Mesodermal cell (in vitro differentiated cells): ENCODE data around the gene LIX1L.
"Not testable (repeated sequence)": the region's sequence is repeated elsewhere in the genome, so short reads cannot be mapped to it uniquely, and the experiment has no call there.

Experiments used
- H3K27ac ChIP-seq: 2 replicates; pipeline ENCODE4 v1.7.0; 2013; ENCODE audit warnings: mild to moderate bottlenecking, low read depth, low read length, moderate library complexity; ENCODE audit not compliant: severe bottlenecking
- H3K36me3 ChIP-seq: 2 replicates; pipeline ENCODE4 v1.7.1; 2013; ENCODE audit warnings: mild to moderate bottlenecking, low read length, moderate library complexity; ENCODE audit not compliant: control insufficient read depth, insufficient read depth
- H3K4me1 ChIP-seq: one replicate; pipeline ENCODE4 v1.7.1; 2013; ENCODE audit warnings: mild to moderate bottlenecking, low read length; ENCODE audit not compliant: insufficient read depth, control insufficient read depth, poor library complexity, severe bottlenecking
- H3K4me3 ChIP-seq: 2 replicates; pipeline ENCODE4 v1.7.0; 2013; ENCODE audit warnings: low read length, control low read depth, mild to moderate bottlenecking; ENCODE audit not compliant: insufficient read depth, poor library complexity, severe bottlenecking; ENCODE audit errors: extremely low read depth
- H3K9me3 ChIP-seq: 2 replicates; pipeline ENCODE4 v1.7.1; 2013; ENCODE audit warnings: mild to moderate bottlenecking, low read length, moderate library complexity; ENCODE audit not compliant: control insufficient read depth
- WGBS, 2 experiments: methylation state at CpG; one replicate each; pipeline ENCODE4 v1.1.5; 2013; ENCODE audit warnings: missing lambda C conversion rate in 2 of 2; ENCODE audit not compliant: insufficient coverage in 2 of 2; 5-methylcytosine and 5-hydroxymethylcytosine counted together

Gene LIX1L

GRCh38 chr1:145927063-145927886 lies 30.5 kb downstream of the LIX1L start, which contains the start of gene RBM8A:
Gene RBM8A, minus strand, starts transcription at chr1:145927484. Its CDS starts 58 bp downstream, at chr1:145927426.
- no peaks in the 10 kb centered on the region for H3K9me3 ChIP-seq
- 0% methylated on average over 27 of the region's 41 CpGs for WGBS, 2 experiments
- peaks cover 35% of the 10 kb centered on the region for H3K36me3 ChIP-seq
- peak within 1 kb of the TSS; percentile 86 for H3K4me3 ChIP-seq
- H3K27ac ChIP-seq = peak within 1 kb of the TSS; percentile 89
- H3K4me1 ChIP-seq = no peaks in the 10 kb centered on the region

DNA sequence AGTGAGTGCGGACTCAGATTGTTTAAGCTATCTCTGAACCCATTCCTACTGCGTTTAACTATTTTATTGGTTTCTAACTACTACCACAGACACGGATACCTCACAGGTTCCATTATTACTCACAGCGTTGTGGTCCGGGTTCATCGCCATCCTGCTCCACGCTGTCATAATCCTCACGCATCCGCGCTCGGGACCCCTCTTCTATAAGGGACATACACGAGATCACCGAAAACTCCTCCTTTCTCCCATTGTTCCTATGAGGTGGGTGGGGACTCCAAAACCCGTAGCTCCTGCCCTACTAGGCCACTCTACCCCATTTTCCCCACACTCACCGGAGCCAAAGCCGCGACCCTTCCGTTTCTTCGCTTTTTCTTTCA lies 31.1 kb downstream of the LIX1L start:
- WGBS, 2 experiments = 12 to 24% methylated on average over 8 to 17 of the region's 19 CpGs
- Histone ChIP-seq H3K4me1 (no peaks in the 10 kb centered on the region), H3K27ac (peak overlapping the region; percentile 89), H3K36me3 (peaks cover 40% of the 10 kb centered on the region), H3K4me3 (peak overlapping the region; percentile 86), H3K9me3 (no peaks in the 10 kb centered on the region)

- 100% methylated on average over 1 of the region's 2 CpGs; no CpG with 5 or more reads in 1 of the 2 experiments for WGBS, 2 experiments
- Histone ChIP-seq H3K4me3 (no peak overlapping the region), H3K27ac (no peak overlapping the region), H3K9me3 (no peaks in the 10 kb centered on the region), H3K36me3 (peaks cover 40% of the 10 kb centered on the region), H3K4me1 (peaks cover 6% of the 10 kb centered on the region)
Observed at GRCh38 chr1:145922266-145922665, 35.6 kb downstream of the LIX1L start.

DNA sequence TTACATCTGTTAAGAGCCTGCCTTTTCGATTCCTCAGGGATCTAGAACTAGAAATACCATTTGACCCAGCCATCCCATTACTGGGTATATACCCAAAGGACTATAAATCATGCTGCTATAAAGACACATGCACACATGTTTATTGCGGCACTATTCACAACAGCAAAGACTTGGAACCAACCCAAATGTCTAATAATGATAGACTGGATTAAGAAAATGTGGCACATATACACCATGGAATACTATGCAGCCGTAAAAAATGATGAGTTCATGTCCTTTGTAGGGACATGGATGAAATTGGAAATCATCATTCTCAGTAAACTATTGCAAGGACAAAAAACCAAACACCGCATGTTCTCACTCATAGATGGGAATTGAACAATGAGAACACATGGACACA lies 37.5 kb downstream of the LIX1L start:
- peaks cover 44% of the 10 kb centered on the region for H3K36me3 ChIP-seq
- no CpG with 5 or more reads among the region's 4 CpGs for WGBS, 2 experiments
- not testable (repeated sequence) for H3K9me3 ChIP-seq, H3K4me1 ChIP-seq, H3K4me3 ChIP-seq, H3K27ac ChIP-seq

DNA sequence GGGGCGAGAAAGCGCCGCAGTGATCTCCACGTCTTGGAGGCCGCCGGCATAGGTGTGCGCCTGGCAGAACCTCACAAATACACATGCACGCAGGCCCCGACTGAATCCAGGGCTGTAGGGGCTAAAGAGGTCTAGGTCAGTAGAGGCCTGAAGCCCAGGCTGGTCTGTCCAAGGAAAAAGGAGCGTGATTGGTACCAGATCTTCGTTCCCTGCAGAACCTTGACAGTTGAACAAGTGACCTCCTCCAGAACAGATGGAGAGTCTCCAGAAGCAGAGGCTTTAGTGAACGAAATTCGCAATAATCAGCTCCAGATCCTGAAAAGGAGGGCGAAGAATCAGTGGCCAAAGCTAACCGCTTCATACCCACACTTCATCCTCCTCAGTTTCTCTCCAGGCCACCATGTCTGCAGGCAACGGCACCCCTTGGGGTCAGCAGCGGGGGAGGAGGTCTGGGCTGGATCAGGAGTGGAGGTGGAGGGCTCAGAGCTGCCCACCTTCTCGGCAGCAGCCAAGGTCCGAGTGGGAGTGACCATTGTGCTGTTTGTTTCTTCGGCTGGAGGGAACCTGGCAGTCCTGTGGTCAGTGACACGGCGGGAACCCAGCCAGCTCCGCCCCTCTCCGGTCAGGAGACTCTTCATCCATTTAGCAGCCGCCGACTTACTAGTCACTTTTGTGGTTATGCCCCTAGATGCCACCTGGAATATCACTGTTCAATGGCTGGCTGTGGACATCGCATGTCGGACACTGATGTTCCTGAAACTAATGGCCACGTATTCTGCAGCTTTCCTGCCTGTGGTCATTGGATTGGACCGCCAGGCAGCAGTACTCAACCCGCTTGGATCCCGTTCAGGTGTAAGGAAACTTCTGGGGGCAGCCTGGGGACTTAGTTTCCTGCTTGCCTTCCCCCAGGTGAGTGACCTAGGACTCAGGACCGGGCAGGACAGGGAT lies 38.6 kb downstream of the LIX1L start:
- 17% methylated on average over 21 to 22 of the region's 33 CpGs for whole genome bisulfite sequencing, 2 experiments
- Histone ChIP-seq H3K27ac (peak overlapping the region; percentile 30), H3K36me3 (peaks cover 50% of the 10 kb centered on the region)

GRCh38 chr1:145918144-145918991 lies 39.4 kb downstream of the LIX1L start, which contains the start of gene PEX11B:
Gene PEX11B, minus strand, starts transcription at chr1:145918717. Its CDS starts 29 bp downstream, at chr1:145918688.
- 2 to 4% methylated on average over 41 to 42 of the region's 51 CpGs for WGBS, 2 experiments
- Histone ChIP-seq H3K27ac (peak within 1 kb of the TSS; percentile 30), H3K9me3 (no peaks in the 10 kb centered on the region), H3K36me3 (peaks cover 50% of the 10 kb centered on the region), H3K4me3 (peak within 1 kb of the TSS; percentile 80), H3K4me1 (peaks cover 7% of the 10 kb centered on the region)

More for the DNA sequence above, 38.6 kb downstream of the LIX1L start:
- H3K4me1 ChIP-seq = peaks cover 7% of the 10 kb centered on the region
- H3K4me3 ChIP-seq = peak overlapping the region; percentile 80
- no peaks in the 10 kb centered on the region for H3K9me3 ChIP-seq

DNA sequence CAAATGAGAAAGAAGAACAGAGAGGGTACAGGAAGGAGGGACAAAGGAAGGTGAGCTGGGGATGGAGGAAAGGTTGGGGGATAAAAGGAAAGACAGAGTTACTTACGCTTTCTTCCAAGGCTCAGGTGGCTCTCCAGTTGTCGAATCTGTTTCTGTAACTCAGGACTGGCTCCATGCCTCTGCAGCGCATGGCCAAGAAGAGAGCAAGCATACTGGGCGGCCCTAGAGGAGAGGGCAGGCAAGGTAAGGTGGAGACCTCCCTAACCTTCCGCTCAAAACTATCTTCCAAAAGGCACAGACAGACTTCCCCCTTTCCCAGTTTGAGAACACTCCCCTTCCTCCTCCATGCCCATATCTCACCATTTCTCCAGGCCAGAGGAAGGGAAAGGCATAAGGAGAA lies 40.2 kb downstream of the LIX1L start:
- no peaks in the 10 kb centered on the region for H3K9me3 ChIP-seq
- H3K36me3 ChIP-seq = peaks cover 44% of the 10 kb centered on the region
- H3K27ac ChIP-seq = no peak overlapping the region
- H3K4me3 ChIP-seq = peak overlapping the region; percentile 80
- peaks cover 7% of the 10 kb centered on the region for H3K4me1 ChIP-seq
- 95 to 100% methylated on average over 2 to 3 of the region's 5 CpGs for WGBS, 2 experiments

DNA sequence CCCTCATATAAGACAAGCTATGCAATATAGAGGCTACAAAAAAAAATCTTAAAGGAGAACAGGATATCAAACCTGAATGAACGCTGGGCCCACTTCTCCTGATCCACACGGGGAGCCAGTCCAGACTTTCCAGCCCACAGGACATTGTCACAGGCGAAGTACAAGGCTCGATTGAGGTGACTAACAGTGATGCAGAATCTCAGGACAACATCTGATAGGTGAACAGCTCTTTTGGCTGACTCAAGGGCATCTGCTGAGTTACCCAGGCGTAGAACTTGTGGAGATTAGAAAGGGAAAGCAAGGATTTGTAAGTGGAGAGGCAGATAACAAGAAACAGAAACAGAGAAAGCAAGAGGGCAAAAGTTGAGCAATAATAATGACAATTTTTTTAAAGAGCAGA lies 41.1 kb downstream of the LIX1L start:
- 88 to 95% methylated on average over 5 of the region's 5 CpGs for WGBS, 2 experiments
- peaks cover 7% of the 10 kb centered on the region for H3K4me1 ChIP-seq
- H3K36me3 ChIP-seq = peaks cover 43% of the 10 kb centered on the region
- H3K9me3 ChIP-seq = no peaks in the 10 kb centered on the region
- H3K27ac ChIP-seq = no peak overlapping the region
- H3K4me3 ChIP-seq = no peak overlapping the region

DNA sequence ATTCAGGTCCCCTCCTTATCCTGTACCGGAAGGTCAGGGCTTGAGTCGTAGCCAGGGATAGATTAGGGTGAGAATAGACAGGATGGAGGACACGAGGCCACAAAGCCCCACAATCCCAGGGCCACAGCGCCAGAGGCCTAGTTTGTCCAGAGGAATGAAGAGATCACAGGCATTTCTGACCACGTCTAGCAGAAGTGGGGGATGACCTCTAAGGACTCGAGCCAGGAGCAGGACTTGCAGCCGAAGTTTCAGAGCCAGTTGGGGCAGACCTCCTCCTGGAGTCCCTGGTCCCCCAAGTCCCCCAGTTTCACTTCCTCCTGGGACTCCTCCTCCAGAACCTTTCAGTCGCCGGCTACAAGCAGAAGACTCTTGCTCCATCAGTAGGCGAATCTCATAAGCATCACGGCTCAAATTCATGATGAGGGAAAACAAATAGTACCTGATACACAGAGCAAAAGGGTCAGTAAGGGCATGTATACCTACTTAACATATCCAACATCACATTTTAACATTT lies 45.6 kb downstream of the LIX1L start:
- peaks cover 46% of the 10 kb centered on the region for H3K36me3 ChIP-seq
- H3K4me1 ChIP-seq = peaks cover 8% of the 10 kb centered on the region
- no peak overlapping the region for H3K27ac ChIP-seq
- no peak overlapping the region for H3K4me3 ChIP-seq
- H3K9me3 ChIP-seq = no peaks in the 10 kb centered on the region
- 88 to 91% methylated on average over 9 to 11 of the region's 11 CpGs for WGBS, 2 experiments

DNA sequence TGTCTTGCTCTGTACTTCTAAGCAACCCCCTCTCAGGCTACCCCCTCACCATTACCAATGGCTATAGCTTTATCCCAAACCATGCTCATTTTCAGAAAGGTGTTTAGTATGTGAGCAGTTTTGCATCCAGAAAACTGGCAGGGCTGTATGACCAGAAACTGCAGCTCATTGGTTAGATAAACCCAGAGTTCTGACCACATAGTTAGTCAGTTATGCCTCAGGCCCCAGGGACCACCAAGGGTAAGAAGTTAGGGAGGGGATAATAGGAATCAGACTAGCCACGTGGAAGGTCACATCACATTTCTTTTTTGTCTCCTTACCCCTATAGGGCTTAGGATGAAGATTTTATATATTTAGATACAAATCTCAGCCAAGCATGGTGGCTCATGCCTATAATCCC lies 49.2 kb downstream of the LIX1L start:
- WGBS, 2 experiments = no CpG with 5 or more reads among the region's 1 CpG
- H3K4me1 ChIP-seq = peaks cover 8% of the 10 kb centered on the region
- no peak overlapping the region for H3K4me3 ChIP-seq
- no peak overlapping the region for H3K27ac ChIP-seq
- H3K36me3 ChIP-seq = peaks cover 20% of the 10 kb centered on the region
- no peaks in the 10 kb centered on the region for H3K9me3 ChIP-seq
